ENCODE data around the gene PAPOLB. TPM values are rescaled to one million over a fixed set of nuclear protein-coding genes. Genes with fewer than 3 reads are reported as not detected.

PAPOLB gene
- total and polyA plus RNA-seq, 2 of the 8 experiments (the other 6 are each of a cell fraction or from before 2014, with no cell fraction given) = 0.02 to 0.15 TPM

GRCh38 chr7:4835398-4836205, 26.2 kb downstream of the PAPOLB start (continued):
- TF ChIP-seq SIN3A (conservative IDR thresholded peaks at IDR 0.05 in 1 of 2, IDR thresholded peaks at IDR 0.05 in 1 of 2; ENCODE audit: low read depth in 1 of 2, low read length in 2 of 2) (no peak), SP2 (IDR thresholded peaks at IDR 0.05; ENCODE audit: low read length) (no peak), BRCA1 (IDR thresholded peaks at IDR 0.05; ENCODE audit: low read depth, low read length) (no peak), KDM5A (IDR thresholded peaks at IDR 0.05; ENCODE audit: low read length) (no peak)

Data from H1 (cell line).